OCI-LY7 (cell line): ENCODE data around the gene CYP19A1. TPM values are rescaled to one million over a fixed set of nuclear protein-coding genes. Genes with fewer than 3 reads are reported as not detected.

Source experiments
- BruUV-seq: library from RNA; stranded (reverse); fragments of 400-500 nt; replicated peaks from 2 replicates; lab custom pipeline; 2021; lab: Mats Ljungman, UMichigan
- CTCF ChIA-PET: fragments of 300-600 bp; sonication (Branson Sonifier 250); formaldehyde crosslinking; loops from one replicate; lab custom pipeline; 2022; ENCODE audit warnings: antibody characterized with exemption; ENCODE audit not compliant: unreplicated experiment; lab: Charles Lee
- POLR2A ChIA-PET: fragments of 300-600 bp; sonication (Branson Sonifier 250); formaldehyde crosslinking; loops from one replicate; lab custom pipeline; 2022; ENCODE audit warnings: antibody characterized with exemption; lab: Charles Lee
- DNase-seq: peaks from one replicate; pipeline ENCODE4 v3.0.0-alpha.2; 2015; ENCODE audit warnings: low spot score
- H2AFZ ChIP-seq: fragments of 200-600 bp; sonication (generic), shearing (Covaris generic); 2 replicates; pipeline ENCODE4 v1.6.1; 2014; ENCODE audit warnings: mild to moderate bottlenecking, antibody characterized with exemption, low read length, moderate library complexity
- H3K27ac ChIP-seq: fragments of 200-600 bp; sonication (generic); 2 replicates; pipeline ENCODE4 v1.5.1; 2014; ENCODE audit warnings: mixed run types, low read depth, mild to moderate bottlenecking, moderate library complexity, low read length, inconsistent platforms; ENCODE audit not compliant: poor library complexity, severe bottlenecking
- H3K36me3 ChIP-seq: fragments of 200-600 bp; sonication (generic); 2 replicates; pipeline ENCODE4 v1.6.1; 2014; ENCODE audit warnings: mild to moderate bottlenecking, antibody characterized with exemption, low read length, moderate library complexity, mixed read lengths; ENCODE audit not compliant: insufficient read depth
- H3K4me1 ChIP-seq: fragments of 200-600 bp; sonication (generic); 2 replicates; pipeline ENCODE4 v1.5.1; 2014; ENCODE audit warnings: mild to moderate bottlenecking, low read length; ENCODE audit not compliant: insufficient read depth, poor library complexity, severe bottlenecking
- H3K4me2 ChIP-seq: fragments of 200-600 bp; sonication (generic); 2 replicates; pipeline ENCODE4 v1.6.1; 2014; ENCODE audit warnings: mild to moderate bottlenecking, low read length
- H3K4me3 ChIP-seq: fragments of 200-600 bp; sonication (generic); 2 replicates; pipeline ENCODE4 v1.5.1; 2014; ENCODE audit warnings: mild to moderate bottlenecking, low read depth, low read length; ENCODE audit not compliant: poor library complexity, severe bottlenecking
- H3K79me2 ChIP-seq: fragments of 200-600 bp; sonication (generic); 2 replicates; pipeline ENCODE4 v1.6.1; 2016; ENCODE audit warnings: low read depth, mild to moderate bottlenecking, low read length, moderate library complexity, mixed read lengths; ENCODE audit not compliant: insufficient read depth
- H3K9me2 ChIP-seq: fragments of 200-600 bp; sonication (generic); 2 replicates; pipeline ENCODE4 v1.6.1; 2016; ENCODE audit warnings: mild to moderate bottlenecking, low read length, mixed read lengths; ENCODE audit not compliant: insufficient read depth
- H3K9me3 ChIP-seq: fragments of 200-600 bp; sonication (generic); 2 replicates; pipeline ENCODE4 v1.6.1; 2014; ENCODE audit warnings: mild to moderate bottlenecking, mixed run types, low read length, mixed read lengths
- H4K20me1 ChIP-seq: fragments of 200-600 bp; sonication (generic); 2 replicates; pipeline ENCODE4 v1.6.1; 2014; ENCODE audit warnings: mild to moderate bottlenecking, antibody characterized with exemption, low read length, moderate library complexity, mixed read lengths; ENCODE audit not compliant: insufficient read depth
- EZH2phosphoT487 ChIP-seq: fragments of 200-600 bp; sonication (generic); IDR thresholded peaks from 2 replicates; pipeline ENCODE4 v1.6.1; 2018; ENCODE audit warnings: low read depth, borderline replicate concordance, mild to moderate bottlenecking, mixed run types, antibody characterized with exemption, low read length, moderate library complexity, mixed read lengths
- intact Hi-C: fragments of 100-400 bp; cut with micrococcal nuclease; formaldehyde crosslinking; loops from one replicate; pipeline ENCODE4 v1.10.0; 2022; ENCODE audit not compliant: unreplicated experiment
- total RNA-seq, 2 experiments: library from RNA; depleted of rRNA in 1 of 2; stranded (reverse); fragments of >200 nt in 1 of 2; shearing (Covaris generic) in 1 of 2; gene quantifications; 2 replicates each; pipeline ENCODE4 v1.2.3, GENCODE V29; 2014 to 2022
- TF ChIP-seq, protein P1 (sequence below): fragments of 200-600 bp; sonication (generic); conservative IDR thresholded peaks from 2 replicates; pipeline ENCODE4 v1.5.1; 2014; ENCODE audit warnings: mild to moderate bottlenecking, antibody characterized with exemption, low read length, moderate library complexity, mixed read lengths

The CYP19A1 gene
- total RNA-seq, 2 experiments from 2014 or later = 0.13 TPM; not detected in 1

DNA sequence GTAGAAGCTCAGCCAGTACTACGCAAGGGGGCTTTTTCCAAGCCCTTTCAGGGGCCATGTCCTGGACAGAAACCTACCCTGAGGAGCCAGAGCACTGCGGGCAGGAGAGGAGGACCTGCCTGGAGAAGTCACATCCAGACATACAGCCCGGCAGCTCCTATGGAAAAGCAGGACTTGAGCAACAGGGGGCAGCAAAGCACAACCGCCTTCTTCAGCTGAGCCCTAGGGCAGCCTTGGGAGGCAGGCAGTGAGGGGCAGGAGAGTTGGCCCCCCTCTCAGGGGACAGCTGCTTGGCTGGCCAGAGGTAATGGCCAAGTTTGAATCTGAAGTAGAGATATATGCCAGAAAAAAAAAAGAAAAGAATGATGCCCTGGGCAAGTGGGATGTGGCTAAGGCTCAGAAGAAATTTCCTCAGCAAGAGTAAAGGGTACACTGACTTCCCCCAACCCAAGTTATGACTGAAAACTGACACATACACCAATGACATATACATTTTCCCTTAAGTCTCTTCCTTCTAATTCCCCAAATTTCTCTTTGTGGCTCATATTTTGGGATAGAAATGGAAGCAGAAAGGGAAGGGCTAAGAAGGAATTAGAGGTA lies 56.9 kb downstream of the CYP19A1 start:
- Histone ChIP-seq H3K9me3 (no peaks in the 10 kb centered on the region), H3K9me2 (no peaks in the 10 kb centered on the region), H3K4me1 (peaks cover 5% of the 10 kb centered on the region), H2AFZ (no peak overlapping the region), H3K36me3 (no peaks in the 10 kb centered on the region), H3K79me2 (no peaks in the 10 kb centered on the region), H3K4me2 (no peak overlapping the region), H3K27ac (no peak overlapping the region), H3K4me3 (no peak overlapping the region), H4K20me1 (no peaks in the 10 kb centered on the region)
- POLR2A ChIA-PET = interaction anchor here (0.6 kb wide), 1 partner anchor 46 kb away, joined by 3 read pairs; no protein-coding TSS in a partner anchor
- DNase-seq = peak; percentile 14
- BruUV-seq = no TSS peak
- intact Hi-C loops = loop anchor here (10.0 kb wide), 1 partner anchor 103 kb away; no protein-coding TSS in a partner anchor
- TF ChIP-seq, protein P1, sequence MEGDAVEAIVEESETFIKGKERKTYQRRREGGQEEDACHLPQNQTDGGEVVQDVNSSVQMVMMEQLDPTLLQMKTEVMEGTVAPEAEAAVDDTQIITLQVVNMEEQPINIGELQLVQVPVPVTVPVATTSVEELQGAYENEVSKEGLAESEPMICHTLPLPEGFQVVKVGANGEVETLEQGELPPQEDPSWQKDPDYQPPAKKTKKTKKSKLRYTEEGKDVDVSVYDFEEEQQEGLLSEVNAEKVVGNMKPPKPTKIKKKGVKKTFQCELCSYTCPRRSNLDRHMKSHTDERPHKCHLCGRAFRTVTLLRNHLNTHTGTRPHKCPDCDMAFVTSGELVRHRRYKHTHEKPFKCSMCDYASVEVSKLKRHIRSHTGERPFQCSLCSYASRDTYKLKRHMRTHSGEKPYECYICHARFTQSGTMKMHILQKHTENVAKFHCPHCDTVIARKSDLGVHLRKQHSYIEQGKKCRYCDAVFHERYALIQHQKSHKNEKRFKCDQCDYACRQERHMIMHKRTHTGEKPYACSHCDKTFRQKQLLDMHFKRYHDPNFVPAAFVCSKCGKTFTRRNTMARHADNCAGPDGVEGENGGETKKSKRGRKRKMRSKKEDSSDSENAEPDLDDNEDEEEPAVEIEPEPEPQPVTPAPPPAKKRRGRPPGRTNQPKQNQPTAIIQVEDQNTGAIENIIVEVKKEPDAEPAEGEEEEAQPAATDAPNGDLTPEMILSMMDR = peak; percentile 67
- no peak for TF ChIP-seq EZH2phosphoT487
- CTCF ChIA-PET = no interaction called here

GRCh38 chr15:51280838-51281237 lies 57.6 kb downstream of the CYP19A1 start:
- Histone ChIP-seq H2AFZ (no peak overlapping the region), H3K9me3 (no peaks in the 10 kb centered on the region), H3K79me2 (no peaks in the 10 kb centered on the region), H3K9me2 (no peaks in the 10 kb centered on the region), H3K4me2 (no peak overlapping the region), H3K4me3 (no peak overlapping the region), H3K36me3 (no peaks in the 10 kb centered on the region), H3K27ac (no peak overlapping the region), H4K20me1 (no peaks in the 10 kb centered on the region), H3K4me1 (peaks cover 5% of the 10 kb centered on the region)
- TF ChIP-seq EZH2phosphoT487 = no peak
- TF ChIP-seq, protein P1 = no peak
- POLR2A ChIA-PET = no interaction called here
- CTCF ChIA-PET = no interaction called here
- intact Hi-C loops = loop anchor here (10.0 kb wide), 1 partner anchor 104 kb away; no protein-coding TSS in a partner anchor
- DNase-seq = no peak
- no TSS peak for BruUV-seq

- Histone ChIP-seq H3K4me3 (no peak overlapping the region), H4K20me1 (no peaks in the 10 kb centered on the region), H3K9me3 (no peaks in the 10 kb centered on the region), H3K9me2 (no peaks in the 10 kb centered on the region), H3K27ac (no peak overlapping the region), H3K79me2 (no peaks in the 10 kb centered on the region), H3K4me2 (no peak overlapping the region), H2AFZ (no peak overlapping the region), H3K36me3 (no peaks in the 10 kb centered on the region), H3K4me1 (peaks cover 5% of the 10 kb centered on the region)
- no peak for TF ChIP-seq EZH2phosphoT487
- TF ChIP-seq, protein P1 = no peak
- intact Hi-C loops = no loop called here
- BruUV-seq = no TSS peak
- ChIA-PET POLR2A (no interaction called here), CTCF (no interaction called here)
- DNase-seq = no peak
Observed at GRCh38 chr15:51279391-51279790, 59.0 kb downstream of the CYP19A1 start.
